Endothelial cell of umbilical vein (primary cell): ENCODE measurements around the gene NBEA.

Source experiments
- EZH2 ChIP-seq: IDR thresholded peaks from 2 replicates; pipeline ENCODE4 v1.6.1; 2012; ENCODE audit warnings: borderline replicate concordance, low read depth, mild to moderate bottlenecking, moderate library complexity, low read length, inconsistent platforms; ENCODE audit not compliant: severe bottlenecking
- FOS ChIP-seq: IDR thresholded peaks from 2 replicates; pipeline ENCODE4 v1.6.1; 2011; ENCODE audit warnings: mild to moderate bottlenecking, low read length, moderate library complexity, borderline replicate concordance; ENCODE audit not compliant: insufficient read depth
- GATA2 ChIP-seq: IDR thresholded peaks from 2 replicates; pipeline ENCODE4 v1.7.0; 2011; ENCODE audit warnings: low read depth, mild to moderate bottlenecking, moderate library complexity, mixed read lengths, low read length; ENCODE audit not compliant: insufficient read length, insufficient read depth
- JUN ChIP-seq: IDR thresholded peaks from 2 replicates; pipeline ENCODE4 v1.6.1; 2011; ENCODE audit warnings: borderline replicate concordance, low read depth; ENCODE audit not compliant: insufficient read length, insufficient read depth
- MYC ChIP-seq: IDR thresholded peaks from one replicate; pipeline ENCODE4 v1.6.1; 2011; ENCODE audit warnings: mild to moderate bottlenecking, low read depth, low read length
- POLR2A ChIP-seq: IDR thresholded peaks from 2 replicates; pipeline ENCODE4 v1.6.1; 2012; ENCODE audit warnings: low read depth, mild to moderate bottlenecking, control low read depth, low read length
- POLR2AphosphoS5 ChIP-seq: IDR thresholded peaks from 2 replicates; pipeline ENCODE4 v1.6.1; 2012; ENCODE audit warnings: low read depth, mild to moderate bottlenecking, control low read depth, low read length, moderate library complexity; ENCODE audit not compliant: insufficient read depth
- TF ChIP-seq, protein P1 (sequence below), 2 donors: IDR thresholded peaks; 1 replicate in 1 of 2; 2 replicates in 1 of 2; pipeline ENCODE4 v1.5.1; 2011; ENCODE audit warnings: low read length in 2 of 2, mild to moderate bottlenecking in 2 of 2, moderate library complexity in 2 of 2, control low read depth in 1 of 2, inconsistent platforms in 1 of 2, low read depth in 1 of 2; ENCODE audit not compliant: insufficient read depth in 1 of 2; ENCODE audit errors: extremely low read depth in 1 of 2
- TF ChIP-seq, protein P2 (sequence below): IDR thresholded peaks from 2 replicates; pipeline ENCODE4 v1.6.1; 2011; ENCODE audit not compliant: insufficient read depth, insufficient read length

DNA sequence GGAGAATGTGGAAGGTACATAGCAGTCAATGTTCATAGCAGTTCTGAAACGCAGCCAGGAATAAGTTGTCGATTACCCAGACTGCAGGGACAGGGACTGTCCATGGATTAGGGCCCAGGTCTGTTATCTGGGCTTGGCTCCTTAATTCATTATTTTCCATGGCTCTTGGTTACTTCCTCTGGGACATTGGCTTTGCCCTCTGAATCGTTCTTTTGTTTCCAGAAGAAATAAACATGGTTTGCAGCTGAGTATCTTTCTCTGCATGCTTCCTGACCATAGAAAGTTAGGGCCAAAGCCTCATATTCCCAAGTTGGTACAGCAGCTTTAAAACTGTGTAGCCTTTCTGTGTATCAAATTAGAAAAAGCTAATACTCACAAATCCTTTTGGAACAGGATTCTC lies 656.2 kb downstream of the NBEA start:
- TF ChIP-seq EZH2 (no peak), POLR2A (no peak), FOS (no peak), POLR2AphosphoS5 (no peak), MYC (no peak), GATA2 (no peak), JUN (no peak)
- TF ChIP-seq, protein P1, sequence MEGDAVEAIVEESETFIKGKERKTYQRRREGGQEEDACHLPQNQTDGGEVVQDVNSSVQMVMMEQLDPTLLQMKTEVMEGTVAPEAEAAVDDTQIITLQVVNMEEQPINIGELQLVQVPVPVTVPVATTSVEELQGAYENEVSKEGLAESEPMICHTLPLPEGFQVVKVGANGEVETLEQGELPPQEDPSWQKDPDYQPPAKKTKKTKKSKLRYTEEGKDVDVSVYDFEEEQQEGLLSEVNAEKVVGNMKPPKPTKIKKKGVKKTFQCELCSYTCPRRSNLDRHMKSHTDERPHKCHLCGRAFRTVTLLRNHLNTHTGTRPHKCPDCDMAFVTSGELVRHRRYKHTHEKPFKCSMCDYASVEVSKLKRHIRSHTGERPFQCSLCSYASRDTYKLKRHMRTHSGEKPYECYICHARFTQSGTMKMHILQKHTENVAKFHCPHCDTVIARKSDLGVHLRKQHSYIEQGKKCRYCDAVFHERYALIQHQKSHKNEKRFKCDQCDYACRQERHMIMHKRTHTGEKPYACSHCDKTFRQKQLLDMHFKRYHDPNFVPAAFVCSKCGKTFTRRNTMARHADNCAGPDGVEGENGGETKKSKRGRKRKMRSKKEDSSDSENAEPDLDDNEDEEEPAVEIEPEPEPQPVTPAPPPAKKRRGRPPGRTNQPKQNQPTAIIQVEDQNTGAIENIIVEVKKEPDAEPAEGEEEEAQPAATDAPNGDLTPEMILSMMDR (IDR thresholded peaks at IDR 0.05; ENCODE audit: extremely low read depth in 1 of 2, insufficient read depth in 1 of 2, low read depth in 1 of 2, low read length in 2 of 2): no peak
- TF ChIP-seq, protein P2, sequence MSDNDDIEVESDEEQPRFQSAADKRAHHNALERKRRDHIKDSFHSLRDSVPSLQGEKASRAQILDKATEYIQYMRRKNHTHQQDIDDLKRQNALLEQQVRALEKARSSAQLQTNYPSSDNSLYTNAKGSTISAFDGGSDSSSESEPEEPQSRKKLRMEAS: no peak
